ENCODE data around the gene CDK13. TPM values are rescaled to one million over a fixed set of nuclear protein-coding genes. Genes with fewer than 3 reads are reported as not detected.

The CDK13 gene
- total and polyA plus RNA-seq, 9 of the 15 experiments (the other 6 are each of a cell fraction or from before 2014, with no cell fraction given) = 9.8 to 46.1 (median 32.4) TPM

DNA sequence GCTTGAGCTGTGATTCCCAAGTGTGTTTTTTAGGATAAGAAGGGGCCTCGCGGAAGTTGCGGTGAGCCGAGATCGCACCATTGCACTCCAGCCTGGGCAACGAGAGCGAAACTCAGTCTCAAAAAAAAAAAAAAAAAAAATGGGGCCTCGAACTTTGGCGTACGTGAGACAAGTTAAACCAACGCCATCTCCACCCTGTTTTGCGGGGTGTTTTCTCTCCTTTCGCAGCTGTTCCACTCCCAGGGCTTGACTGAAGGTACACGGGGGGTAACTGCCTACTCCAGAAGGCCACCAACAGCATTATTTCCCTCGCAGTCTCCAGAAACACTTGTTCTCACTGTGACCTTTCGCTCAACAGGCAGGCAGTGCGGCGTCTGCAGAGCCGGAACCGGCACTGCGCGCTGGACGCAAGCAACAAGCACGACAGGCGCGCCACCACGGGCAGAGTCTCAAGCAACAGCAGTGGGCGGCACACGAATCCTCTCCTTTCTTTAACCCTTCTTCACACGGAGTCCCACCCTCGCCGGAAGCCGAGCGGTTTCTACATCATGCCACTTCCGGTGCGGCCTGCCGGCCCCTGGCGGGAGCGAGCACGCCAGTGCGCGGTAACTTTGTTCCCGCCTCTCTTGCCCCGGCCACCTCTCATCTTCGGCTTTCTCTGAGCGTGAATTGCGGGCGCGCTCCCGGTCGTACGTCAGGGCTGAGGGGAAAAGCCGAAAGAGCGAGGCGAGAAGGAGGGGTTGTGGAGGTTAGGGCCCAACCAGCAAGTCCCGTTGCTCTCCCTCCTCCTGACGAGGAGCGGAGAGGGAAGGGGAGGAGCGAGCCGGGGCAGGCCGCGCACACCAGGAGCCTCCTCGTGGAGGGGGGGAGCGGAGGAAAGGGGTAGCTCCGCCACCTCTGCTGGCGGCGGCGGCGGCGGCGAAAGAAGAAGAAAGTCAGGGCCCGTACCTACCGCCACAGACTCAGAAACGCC, 814 bp upstream of the CDK13 start (continued):
- TF ChIP-seq, protein P1, sequence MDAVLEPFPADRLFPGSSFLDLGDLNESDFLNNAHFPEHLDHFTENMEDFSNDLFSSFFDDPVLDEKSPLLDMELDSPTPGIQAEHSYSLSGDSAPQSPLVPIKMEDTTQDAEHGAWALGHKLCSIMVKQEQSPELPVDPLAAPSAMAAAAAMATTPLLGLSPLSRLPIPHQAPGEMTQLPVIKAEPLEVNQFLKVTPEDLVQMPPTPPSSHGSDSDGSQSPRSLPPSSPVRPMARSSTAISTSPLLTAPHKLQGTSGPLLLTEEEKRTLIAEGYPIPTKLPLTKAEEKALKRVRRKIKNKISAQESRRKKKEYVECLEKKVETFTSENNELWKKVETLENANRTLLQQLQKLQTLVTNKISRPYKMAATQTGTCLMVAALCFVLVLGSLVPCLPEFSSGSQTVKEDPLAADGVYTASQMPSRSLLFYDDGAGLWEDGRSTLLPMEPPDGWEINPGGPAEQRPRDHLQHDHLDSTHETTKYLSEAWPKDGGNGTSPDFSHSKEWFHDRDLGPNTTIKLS (IDR thresholded peaks at IDR 0.05; ENCODE audit: borderline replicate concordance, low read depth) = 0 out of 2 replicates have a peak, but pooled peaks have one; percentile 30
- TF ChIP-seq SREBF2 (CRISPR knock-in tag; IDR thresholded peaks at IDR 0.05) (peak; percentile 86; the same call in 1 of the 2 replicates), NBN (IDR thresholded peaks at IDR 0.05; ENCODE audit: low read depth) (0 out of 2 replicates have a peak, but pooled peaks have one; percentile 3), EWSR1 (IDR thresholded peaks at IDR 0.05; ENCODE audit: borderline replicate concordance, low read depth, partially characterized antibody) (no peak), FUS (optimal IDR thresholded peaks at IDR 0.05; ENCODE audit: low read depth, low read length) (no peak), BCL6 (CRISPR knock-in tag; IDR thresholded peaks at IDR 0.05) (no peak), TRIM28 (IDR thresholded peaks at IDR 0.05) (0 out of 2 replicates have a peak, but pooled peaks have one; percentile 38), ZNF165 (CRISPR knock-in tag; IDR thresholded peaks at IDR 0.05; ENCODE audit: borderline replicate concordance) (0 out of 2 replicates have a peak, but pooled peaks have one; percentile 51), SNIP1 (IDR thresholded peaks at IDR 0.05; ENCODE audit: low read depth) (no peak), CAMTA2 (CRISPR knock-in tag; conservative IDR thresholded peaks at IDR 0.05) (0 out of 2 replicates have a peak, but pooled peaks have one; percentile 59), XRCC4 (IDR thresholded peaks at IDR 0.05; ENCODE audit: extremely low read depth, insufficient read depth, insufficient read length) (no peak), GABPA (tag; conservative IDR thresholded peaks at IDR 0.05; ENCODE audit: low read depth) (peak; percentile 95), NR2F6 (CRISPR knock-in tag; IDR thresholded peaks at IDR 0.05) (0 out of 2 replicates have a peak, but pooled peaks have one; percentile 38), POLR2G (IDR thresholded peaks at IDR 0.05; ENCODE audit: low read depth, low read length) (peak; percentile 89), ELF1 (tag; IDR thresholded peaks at IDR 0.05) (peak; percentile 52; the same call in 1 of the 2 replicates), BCOR (IDR thresholded peaks at IDR 0.05) (peak; percentile 53)
- TF ChIP-seq, protein P2, sequence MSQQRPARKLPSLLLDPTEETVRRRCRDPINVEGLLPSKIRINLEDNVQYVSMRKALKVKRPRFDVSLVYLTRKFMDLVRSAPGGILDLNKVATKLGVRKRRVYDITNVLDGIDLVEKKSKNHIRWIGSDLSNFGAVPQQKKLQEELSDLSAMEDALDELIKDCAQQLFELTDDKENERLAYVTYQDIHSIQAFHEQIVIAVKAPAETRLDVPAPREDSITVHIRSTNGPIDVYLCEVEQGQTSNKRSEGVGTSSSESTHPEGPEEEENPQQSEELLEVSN (IDR thresholded peaks at IDR 0.05; ENCODE audit: borderline replicate concordance in 1 of 2, extremely low read depth in 1 of 2, insufficient read depth in 1 of 2, insufficient read length in 1 of 2, low read depth in 1 of 2, low read length in 1 of 2, poor library complexity in 1 of 2, severe bottlenecking in 1 of 2) = peak; percentile 35 to 41
- TF ChIP-seq, protein P3, sequence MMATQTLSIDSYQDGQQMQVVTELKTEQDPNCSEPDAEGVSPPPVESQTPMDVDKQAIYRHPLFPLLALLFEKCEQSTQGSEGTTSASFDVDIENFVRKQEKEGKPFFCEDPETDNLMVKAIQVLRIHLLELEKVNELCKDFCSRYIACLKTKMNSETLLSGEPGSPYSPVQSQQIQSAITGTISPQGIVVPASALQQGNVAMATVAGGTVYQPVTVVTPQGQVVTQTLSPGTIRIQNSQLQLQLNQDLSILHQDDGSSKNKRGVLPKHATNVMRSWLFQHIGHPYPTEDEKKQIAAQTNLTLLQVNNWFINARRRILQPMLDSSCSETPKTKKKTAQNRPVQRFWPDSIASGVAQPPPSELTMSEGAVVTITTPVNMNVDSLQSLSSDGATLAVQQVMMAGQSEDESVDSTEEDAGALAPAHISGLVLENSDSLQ (IDR thresholded peaks at IDR 0.05) = peak; percentile 82
- TF ChIP-seq, protein P4, sequence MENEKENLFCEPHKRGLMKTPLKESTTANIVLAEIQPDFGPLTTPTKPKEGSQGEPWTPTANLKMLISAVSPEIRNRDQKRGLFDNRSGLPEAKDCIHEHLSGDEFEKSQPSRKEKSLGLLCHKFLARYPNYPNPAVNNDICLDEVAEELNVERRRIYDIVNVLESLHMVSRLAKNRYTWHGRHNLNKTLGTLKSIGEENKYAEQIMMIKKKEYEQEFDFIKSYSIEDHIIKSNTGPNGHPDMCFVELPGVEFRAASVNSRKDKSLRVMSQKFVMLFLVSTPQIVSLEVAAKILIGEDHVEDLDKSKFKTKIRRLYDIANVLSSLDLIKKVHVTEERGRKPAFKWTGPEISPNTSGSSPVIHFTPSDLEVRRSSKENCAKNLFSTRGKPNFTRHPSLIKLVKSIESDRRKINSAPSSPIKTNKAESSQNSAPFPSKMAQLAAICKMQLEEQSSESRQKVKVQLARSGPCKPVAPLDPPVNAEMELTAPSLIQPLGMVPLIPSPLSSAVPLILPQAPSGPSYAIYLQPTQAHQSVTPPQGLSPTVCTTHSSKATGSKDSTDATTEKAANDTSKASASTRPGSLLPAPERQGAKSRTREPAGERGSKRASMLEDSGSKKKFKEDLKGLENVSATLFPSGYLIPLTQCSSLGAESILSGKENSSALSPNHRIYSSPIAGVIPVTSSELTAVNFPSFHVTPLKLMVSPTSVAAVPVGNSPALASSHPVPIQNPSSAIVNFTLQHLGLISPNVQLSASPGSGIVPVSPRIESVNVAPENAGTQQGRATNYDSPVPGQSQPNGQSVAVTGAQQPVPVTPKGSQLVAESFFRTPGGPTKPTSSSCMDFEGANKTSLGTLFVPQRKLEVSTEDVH (IDR thresholded peaks at IDR 0.05; ENCODE audit: low read depth, partially characterized antibody) = peak; percentile 87
